Suprapubic skin (tissue), 4 donors: ENCODE measurements around the gene OGT. TPM values are rescaled to one million over a fixed set of nuclear protein-coding genes. Genes with fewer than 3 reads are reported as not detected.

Source experiments
- DNase-seq, 2 donors: peaks; one replicate each; pipeline ENCODE4 v3.0.0-alpha.2; 2019; ENCODE audit warnings: low spot score in 2 of 2
- H3K27ac ChIP-seq: fragments of 200-600 bp; sonication (generic); one replicate; pipeline ENCODE4 v1.5.1; 2019
- H3K27me3 ChIP-seq: fragments of 200-600 bp; sonication (generic); one replicate; pipeline ENCODE4 v1.5.1; 2019
- H3K36me3 ChIP-seq: fragments of 200-600 bp; sonication (generic); one replicate; pipeline ENCODE4 v1.5.1; 2019
- H3K4me1 ChIP-seq: fragments of 200-600 bp; sonication (generic); one replicate; pipeline ENCODE4 v1.5.1; 2019
- H3K4me3 ChIP-seq: fragments of 200-600 bp; sonication (generic); one replicate; pipeline ENCODE4 v1.5.1; 2019; ENCODE audit warnings: mild to moderate bottlenecking
- H3K9me3 ChIP-seq: fragments of 200-600 bp; sonication (generic); one replicate; pipeline ENCODE4 v1.5.1; 2019
- CTCF ChIP-seq, 2 donors: fragments of 200-600 bp in 1 of 2; fragments of 450-650 bp in 1 of 2; sonication (generic) in 1 of 2; IDR thresholded peaks; one replicate each; pipeline ENCODE4 v1.5.1; 2016 to 2019; ENCODE audit warnings: antibody characterized with exemption in 2 of 2, mild to moderate bottlenecking in 1 of 2, moderate library complexity in 1 of 2
- EP300 ChIP-seq: sonication (generic); formaldehyde crosslinking; IDR thresholded peaks from one replicate; pipeline ENCODE4 v1.6.1; 2017; ENCODE audit warnings: antibody characterized with exemption
- POLR2A ChIP-seq, 2 donors: fragments of 450-650 bp; IDR thresholded peaks; one replicate each; pipeline ENCODE4 v1.6.1; 2017; ENCODE audit warnings: antibody characterized with exemption in 2 of 2, mild to moderate bottlenecking in 2 of 2, moderate library complexity in 2 of 2
- POLR2AphosphoS5 ChIP-seq, 3 donors: sonication (generic); formaldehyde crosslinking; IDR thresholded peaks; one replicate each; pipeline ENCODE4 v1.6.1; 2017; ENCODE audit warnings: antibody characterized with exemption in 3 of 3
- WGBS: methylation state at CpG from one replicate; pipeline ENCODE4 v1.1.5; 2018; 5-methylcytosine and 5-hydroxymethylcytosine counted together
- total RNA-seq, 4 donors: library from RNA; depleted of rRNA; stranded (reverse); fragments of >200 nt; gene quantifications; one replicate each; pipeline ENCODE4 v1.1.0, GENCODE V29; 2016

The OGT gene
- total RNA-seq, 4 donors from 2014 or later, result 133 to 450 (median 159) TPM

GRCh38 chrX:71541210-71542022 is 8.5 kb downstream of the OGT start:
- H3K27me3 ChIP-seq, result no peaks in the 10 kb centered on the region
- H3K4me1 ChIP-seq, result peaks cover 43% of the 10 kb centered on the region
- DNase-seq, result no peak
- TF ChIP-seq CTCF (IDR thresholded peaks at IDR 0.05), result no peak
- no peak for TF ChIP-seq POLR2AphosphoS5 (IDR thresholded peaks at IDR 0.05)
- no peak for TF ChIP-seq POLR2A (IDR thresholded peaks at IDR 0.05)
- TF ChIP-seq EP300, result no peak
- H3K27ac ChIP-seq, result no peak overlapping the region
- WGBS, result 48% methylated on average over 8 of the region's 8 CpGs
- no peaks in the 10 kb centered on the region for H3K9me3 ChIP-seq
- H3K36me3 ChIP-seq, result peaks cover 10% of the 10 kb centered on the region
- H3K4me3 ChIP-seq, result no peak overlapping the region

GRCh38 chrX:71542411-71542810 is 9.5 kb downstream of the OGT start:
- 68% methylated on average over 1 of the region's 1 CpG for WGBS
- Histone ChIP-seq H3K27ac (no peak overlapping the region), H3K27me3 (no peaks in the 10 kb centered on the region), H3K36me3 (peaks cover 20% of the 10 kb centered on the region), H3K9me3 (no peaks in the 10 kb centered on the region), H3K4me3 (no peak overlapping the region), H3K4me1 (peaks cover 39% of the 10 kb centered on the region)
- DNase-seq, result no peak
- no peak for TF ChIP-seq EP300
- TF ChIP-seq POLR2AphosphoS5 (IDR thresholded peaks at IDR 0.05), result no peak
- no peak for TF ChIP-seq CTCF (IDR thresholded peaks at IDR 0.05)
- TF ChIP-seq POLR2A (IDR thresholded peaks at IDR 0.05), result no peak

GRCh38 chrX:71542825-71543224 is 9.9 kb downstream of the OGT start:
- no peak for TF ChIP-seq CTCF (IDR thresholded peaks at IDR 0.05)
- no peak for TF ChIP-seq POLR2AphosphoS5 (IDR thresholded peaks at IDR 0.05)
- TF ChIP-seq POLR2A (IDR thresholded peaks at IDR 0.05), result no peak
- no peak for TF ChIP-seq EP300
- no peaks in the 10 kb centered on the region for H3K27me3 ChIP-seq
- peaks cover 34% of the 10 kb centered on the region for H3K4me1 ChIP-seq
- 73% methylated on average over 2 of the region's 2 CpGs for WGBS
- no peak for DNase-seq
- H3K36me3 ChIP-seq, result peaks cover 23% of the 10 kb centered on the region
- no peak overlapping the region for H3K4me3 ChIP-seq
- H3K27ac ChIP-seq, result peak overlapping the region; percentile 29
- H3K9me3 ChIP-seq, result no peaks in the 10 kb centered on the region

GRCh38 chrX:71543316-71543715 is 10.4 kb downstream of the OGT start:
- Histone ChIP-seq H3K36me3 (peaks cover 28% of the 10 kb centered on the region), H3K4me1 (peaks cover 30% of the 10 kb centered on the region), H3K27me3 (no peaks in the 10 kb centered on the region), H3K4me3 (no peak overlapping the region), H3K27ac (peak overlapping the region; percentile 38), H3K9me3 (no peaks in the 10 kb centered on the region)
- DNase-seq, result no peak
- TF ChIP-seq POLR2AphosphoS5 (IDR thresholded peaks at IDR 0.05) (peak in 1 of 3 donors; percentile 14), EP300 (no peak)
- WGBS, result 44% methylated on average over 2 of the region's 2 CpGs

- Histone ChIP-seq H3K27ac (no peak overlapping the region), H3K9me3 (no peaks in the 10 kb centered on the region), H3K4me1 (peaks cover 20% of the 10 kb centered on the region), H3K27me3 (no peaks in the 10 kb centered on the region), H3K4me3 (no peak overlapping the region), H3K36me3 (peaks cover 36% of the 10 kb centered on the region)
- TF ChIP-seq POLR2A (IDR thresholded peaks at IDR 0.05), result no peak
- TF ChIP-seq CTCF (IDR thresholded peaks at IDR 0.05), result no peak
- no peak for TF ChIP-seq EP300
- no peak for TF ChIP-seq POLR2AphosphoS5 (IDR thresholded peaks at IDR 0.05)
- no peak for DNase-seq
- WGBS, result 93% methylated on average over 7 of the region's 7 CpGs
These were observed 12.5 kb downstream of the OGT start for GRCh38 chrX:71545364-71545763.
